Retinal pigment epithelial cell (primary cell): ENCODE results near the gene ELMO1.

Experiments used
- DNase-seq: peaks from one replicate; pipeline ENCODE4 v3.0.0-alpha.2; 2010; ENCODE audit warnings: low read depth
- H3K4me3 ChIP-seq: 2 replicates; pipeline ENCODE4 v1.5.1; 2011; ENCODE audit warnings: mild to moderate bottlenecking, low read length, control low read depth, moderate library complexity
- TF ChIP-seq, protein P1 (sequence below): conservative IDR thresholded peaks from 2 replicates; pipeline ENCODE4 v1.5.1; 2011; ENCODE audit warnings: low read depth, low read length, control low read depth, inconsistent platforms

ELMO1 gene

DNA sequence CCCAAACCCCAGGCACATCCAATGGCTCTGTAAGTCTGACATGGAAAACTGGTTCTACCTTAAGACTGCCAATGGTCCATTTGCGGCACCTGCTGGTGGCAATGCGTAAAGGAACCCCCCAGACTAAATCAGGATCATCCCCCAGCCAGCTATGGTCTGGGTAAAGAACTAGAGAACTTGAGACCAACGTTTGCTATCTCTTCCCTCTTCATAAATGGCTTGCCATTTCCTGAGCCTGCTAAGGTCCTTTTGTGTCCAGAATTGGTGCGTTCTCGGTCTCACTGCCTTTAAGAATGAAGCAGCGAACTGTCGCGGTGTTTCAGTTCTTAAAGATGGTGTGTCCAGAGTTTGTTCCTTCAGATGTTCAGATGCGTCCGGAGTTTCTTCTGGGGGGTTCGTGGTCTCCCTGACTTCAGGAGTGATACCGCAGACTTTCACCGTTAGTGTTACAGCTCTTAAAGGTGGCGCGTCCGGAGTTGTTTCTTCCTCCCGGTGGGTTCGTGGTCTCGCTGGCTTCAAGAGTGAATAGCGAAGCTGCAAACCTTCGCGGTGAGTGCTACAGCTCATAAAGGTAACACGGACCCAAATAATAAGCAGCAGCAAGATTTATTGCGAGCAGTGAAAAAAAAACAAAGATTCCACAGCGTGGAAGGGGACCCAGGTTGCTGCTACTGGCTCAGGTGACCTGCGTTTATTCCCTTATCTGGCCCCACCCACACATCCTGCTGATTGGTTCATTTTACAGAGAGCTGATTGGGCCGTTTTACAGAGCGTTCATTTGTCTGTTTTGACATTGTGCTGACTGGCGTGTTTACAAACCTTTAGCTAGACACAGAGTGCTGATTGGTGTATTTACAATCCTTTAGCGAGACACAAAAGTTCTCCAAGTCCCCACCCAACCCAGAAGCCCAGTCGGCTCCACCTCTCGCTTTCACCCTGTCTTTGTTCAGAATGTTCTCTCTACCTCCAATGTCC, 95.4 kb downstream of the ELMO1 start:
- DNase-seq, result no peak
- TF ChIP-seq, protein P1, sequence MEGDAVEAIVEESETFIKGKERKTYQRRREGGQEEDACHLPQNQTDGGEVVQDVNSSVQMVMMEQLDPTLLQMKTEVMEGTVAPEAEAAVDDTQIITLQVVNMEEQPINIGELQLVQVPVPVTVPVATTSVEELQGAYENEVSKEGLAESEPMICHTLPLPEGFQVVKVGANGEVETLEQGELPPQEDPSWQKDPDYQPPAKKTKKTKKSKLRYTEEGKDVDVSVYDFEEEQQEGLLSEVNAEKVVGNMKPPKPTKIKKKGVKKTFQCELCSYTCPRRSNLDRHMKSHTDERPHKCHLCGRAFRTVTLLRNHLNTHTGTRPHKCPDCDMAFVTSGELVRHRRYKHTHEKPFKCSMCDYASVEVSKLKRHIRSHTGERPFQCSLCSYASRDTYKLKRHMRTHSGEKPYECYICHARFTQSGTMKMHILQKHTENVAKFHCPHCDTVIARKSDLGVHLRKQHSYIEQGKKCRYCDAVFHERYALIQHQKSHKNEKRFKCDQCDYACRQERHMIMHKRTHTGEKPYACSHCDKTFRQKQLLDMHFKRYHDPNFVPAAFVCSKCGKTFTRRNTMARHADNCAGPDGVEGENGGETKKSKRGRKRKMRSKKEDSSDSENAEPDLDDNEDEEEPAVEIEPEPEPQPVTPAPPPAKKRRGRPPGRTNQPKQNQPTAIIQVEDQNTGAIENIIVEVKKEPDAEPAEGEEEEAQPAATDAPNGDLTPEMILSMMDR, result peak; percentile 36
- H3K4me3 ChIP-seq, result no peak overlapping the region

DNA sequence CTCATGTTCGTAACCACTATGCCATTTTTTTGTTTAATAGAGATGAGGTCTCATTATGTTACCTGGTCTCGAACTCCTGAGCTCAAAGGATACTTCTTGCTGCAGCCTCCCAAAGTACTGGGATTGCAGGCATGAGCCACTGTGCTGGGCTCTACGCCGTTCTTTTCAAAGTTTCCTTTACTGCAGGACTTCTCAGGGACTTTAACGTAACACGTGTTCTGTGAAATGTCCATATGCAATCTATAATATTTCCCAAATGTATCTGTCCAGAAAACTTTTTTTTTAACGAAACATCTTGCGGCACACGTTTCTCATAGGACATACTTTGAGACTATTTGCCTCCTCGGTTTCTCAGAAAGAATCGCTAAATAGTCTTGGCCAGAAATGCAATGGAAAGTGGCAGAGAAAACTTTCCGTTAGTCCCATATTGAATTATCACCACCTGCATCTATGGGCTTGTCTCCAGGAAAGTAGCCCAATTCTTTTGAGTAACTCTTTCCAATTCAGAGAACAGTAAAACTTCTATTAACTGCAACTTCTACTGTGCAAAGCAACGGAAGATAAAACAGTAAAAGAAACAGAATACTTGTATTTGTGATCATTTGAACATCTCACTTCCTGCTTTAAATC, 96.3 kb downstream of the ELMO1 start:
- no peak overlapping the region for H3K4me3 ChIP-seq
- TF ChIP-seq, protein P1, result no peak
- DNase-seq, result no peak

DNA sequence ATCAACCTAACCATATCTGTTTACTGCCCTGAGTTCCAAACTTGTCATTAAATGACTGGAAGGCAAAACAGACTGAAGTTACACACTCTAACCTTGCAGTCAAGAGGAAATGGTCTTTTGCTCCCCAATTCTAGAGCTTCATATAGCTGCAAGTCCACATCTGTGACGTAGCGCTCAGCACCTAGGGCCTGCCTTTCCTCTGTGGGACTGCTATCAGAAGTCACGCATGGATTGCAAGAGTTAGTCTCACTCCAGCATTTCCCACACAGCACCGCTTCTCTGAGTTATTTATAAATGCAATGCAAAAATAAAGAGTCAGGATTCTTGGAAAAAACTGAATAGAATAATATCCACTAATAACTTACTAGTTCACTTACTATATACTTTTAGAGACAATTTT, 96.9 kb downstream of the ELMO1 start:
- DNase-seq, result no peak
- no peak overlapping the region for H3K4me3 ChIP-seq

DNA sequence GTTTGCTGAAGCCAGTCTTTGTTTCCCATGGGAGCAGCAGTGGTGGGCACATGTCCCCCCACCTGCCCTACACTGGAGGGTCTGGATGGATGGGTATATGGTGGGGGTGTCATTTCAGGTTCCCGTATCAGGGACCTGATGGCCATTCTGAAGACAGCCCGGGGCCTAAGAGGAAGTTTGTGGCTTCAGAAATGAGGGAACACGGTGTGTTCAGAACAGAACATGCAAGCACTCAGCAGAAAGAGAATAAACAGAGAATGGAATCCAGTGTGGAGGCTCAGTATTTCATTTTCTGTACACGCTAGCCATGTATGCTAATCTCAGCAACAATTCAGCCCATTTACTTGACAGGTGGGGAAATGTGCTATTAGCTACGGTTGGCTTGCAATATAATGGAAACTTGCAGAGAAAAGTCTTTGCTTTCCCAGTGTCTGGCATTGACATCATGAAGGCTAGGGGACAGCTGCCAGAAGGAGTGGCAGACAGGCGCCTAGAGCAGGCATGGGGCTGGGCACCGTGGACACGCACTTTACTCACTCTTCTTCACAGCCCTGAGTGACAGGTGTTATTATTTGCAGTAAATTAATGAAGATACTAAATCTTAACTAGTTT, 98.6 kb downstream of the ELMO1 start:
- TF ChIP-seq, protein P1, result no peak
- DNase-seq, result no peak
- no peak overlapping the region for H3K4me3 ChIP-seq

More for the DNA sequence above, 96.9 kb downstream of the ELMO1 start:
- TF ChIP-seq, protein P1, result no peak

DNA sequence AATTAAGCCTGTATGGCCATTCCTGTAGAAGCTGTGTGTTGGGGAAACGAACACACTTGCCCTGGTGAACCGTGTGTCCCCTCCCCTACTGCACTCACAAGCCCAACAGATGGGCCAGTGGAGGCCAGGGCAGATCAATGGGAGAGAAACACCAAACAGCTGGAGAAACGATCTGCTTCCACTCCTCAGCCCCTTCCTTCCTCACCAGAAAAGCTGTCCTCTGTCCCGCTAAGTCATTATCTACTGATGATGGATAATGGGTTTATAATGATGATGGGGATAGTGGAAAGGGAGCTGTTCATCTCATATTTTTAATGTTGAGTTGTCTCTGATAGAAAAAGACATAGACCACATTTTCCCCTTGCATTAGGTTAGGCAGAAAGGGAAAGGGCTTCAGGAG, 99.7 kb downstream of the ELMO1 start:
- DNase-seq, result no peak
- TF ChIP-seq, protein P1, result no peak
- no peak overlapping the region for H3K4me3 ChIP-seq

DNA sequence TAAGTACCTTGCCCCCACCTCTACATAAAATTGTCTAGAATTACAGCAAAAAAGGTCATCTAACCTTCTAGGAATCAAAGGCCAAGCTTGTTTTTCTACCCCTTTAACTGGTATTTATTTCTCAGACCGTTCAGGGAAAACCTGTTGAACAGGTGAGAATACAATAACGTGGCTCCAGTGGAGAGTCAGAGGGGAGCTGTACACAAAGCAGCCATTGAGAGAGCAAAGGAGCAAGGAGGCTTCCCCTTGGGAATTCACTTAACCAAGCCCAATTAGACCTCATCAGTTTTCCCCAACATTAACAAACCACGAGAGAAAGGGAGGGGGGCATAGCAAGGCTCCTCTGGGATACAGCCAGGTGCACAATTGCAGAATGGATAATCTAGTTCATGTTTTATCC, 101.9 kb downstream of the ELMO1 start:
- H3K4me3 ChIP-seq, result no peak overlapping the region
- TF ChIP-seq, protein P1, result no peak
- DNase-seq, result no peak
